Measurements from ENCODE around the gene CALCOCO1. TPM values are rescaled to one million over a fixed set of nuclear protein-coding genes. Genes with fewer than 3 reads are reported as not detected.
A peak's percentile ranks its signal among the peaks of the same experiment; 100 is the strongest.

CALCOCO1 gene
- total and polyA plus RNA-seq, 9 of the 15 experiments (the other 6 are each of a cell fraction or from before 2014, with no cell fraction given), result 1.9 to 31.8 (median 11.0) TPM

DNA sequence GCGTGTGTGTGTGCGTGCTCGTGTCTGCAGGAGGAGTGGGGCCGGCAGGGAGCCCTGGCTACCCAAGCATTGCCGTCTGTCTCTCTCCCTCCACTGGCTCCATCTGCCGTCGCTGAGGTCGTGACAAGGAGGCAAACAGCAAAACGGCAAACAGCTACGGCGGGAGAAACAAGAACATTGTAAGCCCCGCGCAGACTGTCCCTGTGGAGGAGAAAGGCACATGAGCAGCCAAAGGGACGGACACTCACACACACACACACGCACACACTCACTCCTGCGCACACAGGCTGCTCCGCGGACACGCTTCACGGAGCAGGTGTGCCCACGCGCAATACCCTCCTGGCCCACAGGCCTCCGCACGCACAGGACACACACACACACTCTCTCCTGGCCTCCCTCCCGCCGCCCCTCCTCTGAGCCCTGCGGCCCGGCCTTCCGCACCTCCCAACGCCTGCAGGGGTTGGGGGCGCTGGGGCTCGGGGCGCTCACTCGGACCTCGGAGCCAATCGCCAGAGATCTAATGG, 23.6 kb upstream of the CALCOCO1 start:
- Histone ChIP-seq H3K4me3 (no peak overlapping the region), H3K9me3 (replicated peaks; ENCODE audit: control insufficient read depth, insufficient read depth, low read depth, low read length) (no peaks in the 10 kb centered on the region), H3K9me1 (ENCODE audit: control insufficient read depth, insufficient read depth, low read length) (no peaks in the 10 kb centered on the region), H3K79me2 (ENCODE audit: control insufficient read depth, insufficient read depth, low read length) (no peaks in the 10 kb centered on the region), H3K9ac (ENCODE audit: insufficient read depth in 1 of 2, low read depth in 2 of 2, low read length in 2 of 2) (no peak overlapping the region), H3K36me3 (ENCODE audit: control insufficient read depth, insufficient read depth, low read length) (no peaks in the 10 kb centered on the region), H3K4me1 (replicated peaks in 1 of 2; ENCODE audit: control insufficient read depth in 2 of 2, insufficient read depth in 2 of 2, low read length in 2 of 2) (peaks cover 0 to 16% of the 10 kb centered on the region in 2 experiments; a peak in 3 of 5 replicates), H3K4me2 (ENCODE audit: insufficient read depth, low read length) (no peak overlapping the region), H4K20me1 (replicated peaks; ENCODE audit: control insufficient read depth, insufficient read depth, low read length) (0 out of 2 replicates have a peak, but pooled peaks cover 4% of the 10 kb centered on the region), H3K27ac (ENCODE audit: extremely low read depth, low read depth, low read length) (no peak overlapping the region), H3K27me3 (ENCODE audit: control insufficient read depth in 2 of 2, insufficient read depth in 2 of 2, low read length in 2 of 2) (peaks cover 55 to 86% of the 10 kb centered on the region in 2 experiments), H2AFZ (ENCODE audit: low read depth, low read length) (no peak overlapping the region)
- CTCF ChIA-PET (ENCODE audit: low intra/inter-chr PET ratio), result interaction anchor here (1.0 to 1.1 kb wide), 2 partner anchors 9 to 49 kb away, joined by 3 read pairs; no protein-coding TSS in a partner anchor
- DNase-seq (ENCODE audit: extremely low read depth in 1 of 4, low spot score in 3 of 4) (peak in 1 of 4 experiments; percentile 26), FAIRE-seq (no peak), ATAC-seq (no peak)
- in situ Hi-C loops (cut with MboI), result loop anchor here (25.0 kb wide), 1 partner anchor 461 kb away; no protein-coding TSS in a partner anchor
- POLR2A ChIA-PET, result interaction anchor here (0.5 kb wide), 1 partner anchor 82 kb away, joined by 3 read pairs; no protein-coding TSS in a partner anchor
- no TSS peak for BruUV-seq (replicated peaks)
- intact Hi-C loops (cut with micrococcal nuclease), result no loop called here
- 25% methylated on average over 27 of the region's 36 CpGs for WGBS (ENCODE audit: insufficient coverage, low coverage, missing lambda C conversion rate)
- TF ChIP-seq EZH2 (IDR thresholded peaks at IDR 0.05; ENCODE audit: borderline replicate concordance, low read depth, low read length), result peak; percentile 66; the same call in 1 of the 2 replicates
- TF ChIP-seq ELF4 (CRISPR knock-in tag; IDR thresholded peaks at IDR 0.05), result no peak
- TF ChIP-seq ZNF707 (CRISPR knock-in tag; conservative IDR thresholded peaks at IDR 0.05), result no peak
